Hindlimb muscle (tissue), 1 donor: Measurements from ENCODE around the gene KLHL29. TPM values are rescaled to one million over a fixed set of nuclear protein-coding genes. Genes with fewer than 3 reads are reported as not detected.

Experiments used
- DNase-seq: peaks from one replicate; pipeline ENCODE4 v3.0.0-alpha.2; 2013
- polyA plus RNA-seq: library from polyadenylated mRNA; unstranded; fragments of 120-200 nt; gene quantifications from one replicate; pipeline ENCODE4 v1.2.1, GENCODE V29; 2013; ENCODE audit not compliant: insufficient read length

The KLHL29 gene
- polyA plus RNA-seq, 1 donor: 7.6 TPM

GRCh38 chr2:23423062-23423872, 38.3 kb downstream of the KLHL29 start:
- no peak for DNase-seq

- no peak for DNase-seq
These were observed 39.1 kb downstream of the KLHL29 start for GRCh38 chr2:23423873-23424680.

- DNase-seq: no peak
These were observed 40.4 kb downstream of the KLHL29 start for GRCh38 chr2:23425338-23425871.

GRCh38 chr2:23425885-23426262, 40.9 kb downstream of the KLHL29 start:
- DNase-seq: no peak

- peak; percentile 39 for DNase-seq
These were observed 41.4 kb downstream of the KLHL29 start for GRCh38 chr2:23426263-23426905.

GRCh38 chr2:23427350-23427749, 42.4 kb downstream of the KLHL29 start:
- no peak for DNase-seq

- DNase-seq: no peak
These were observed 43.0 kb downstream of the KLHL29 start for GRCh38 chr2:23427976-23428375.

- no peak for DNase-seq
These were observed 44.1 kb downstream of the KLHL29 start for GRCh38 chr2:23429036-23429435.

- DNase-seq: no peak
These were observed 45.3 kb downstream of the KLHL29 start for GRCh38 chr2:23430263-23430662.

GRCh38 chr2:23432531-23432930, 47.6 kb downstream of the KLHL29 start:
- no peak for DNase-seq

GRCh38 chr2:23433282-23433681, 48.3 kb downstream of the KLHL29 start:
- DNase-seq: no peak

GRCh38 chr2:23434721-23435121, 49.7 kb downstream of the KLHL29 start:
- DNase-seq: no peak

GRCh38 chr2:23435250-23436035, 50.5 kb downstream of the KLHL29 start:
- DNase-seq: no peak

GRCh38 chr2:23436346-23437098, 51.5 kb downstream of the KLHL29 start:
- no peak for DNase-seq

GRCh38 chr2:23441414-23441813, 56.4 kb downstream of the KLHL29 start:
- no peak for DNase-seq

GRCh38 chr2:23445450-23445868, 60.5 kb downstream of the KLHL29 start:
- no peak for DNase-seq

GRCh38 chr2:23446916-23447315, 61.9 kb downstream of the KLHL29 start:
- DNase-seq: no peak

GRCh38 chr2:23447405-23447804, 62.4 kb downstream of the KLHL29 start:
- DNase-seq: no peak

GRCh38 chr2:23448906-23449305, 63.9 kb downstream of the KLHL29 start:
- no peak for DNase-seq

GRCh38 chr2:23449413-23449812, 64.4 kb downstream of the KLHL29 start:
- DNase-seq: no peak

GRCh38 chr2:23449831-23450331, 64.9 kb downstream of the KLHL29 start:
- no peak for DNase-seq
